ENCODE results near the gene SAYSD1.

SAYSD1 gene

GRCh38 chr6:39095578-39095977, 19.4 kb downstream of the SAYSD1 start:
- no peak overlapping the region for H3K18ac ChIP-seq (ENCODE audit: low read depth in 1 of 2, low read length in 2 of 2)

GRCh38 chr6:39093149-39093708, 21.8 kb downstream of the SAYSD1 start:
- no peak overlapping the region for H3K4me3 ChIP-seq (ENCODE audit: insufficient read depth in 1 of 2, low read depth in 1 of 2, low read length in 2 of 2)
- peaks cover 5 to 13% of the 10 kb centered on the region in 2 experiments for H3K27me3 ChIP-seq (ENCODE audit: control insufficient read depth in 1 of 2, insufficient read depth in 1 of 2, low read length in 2 of 2)
- no peak overlapping the region for H3K18ac ChIP-seq (ENCODE audit: low read depth in 1 of 2, low read length in 2 of 2)
- no peak overlapping the region for H3K4me2 ChIP-seq (ENCODE audit: low read length, poor library complexity, severe bottlenecking)
- no peak overlapping the region for H2BK120ac ChIP-seq (ENCODE audit: low read depth, low read length)
- no peak overlapping the region for H3K9ac ChIP-seq (ENCODE audit: low read length)
- H4K8ac ChIP-seq (ENCODE audit: low read length) = no peak overlapping the region
- no peak overlapping the region for H3K14ac ChIP-seq (ENCODE audit: low read length in 2 of 2)
- no peak overlapping the region for H2BK5ac ChIP-seq (ENCODE audit: low read depth, low read length, poor library complexity, severe bottlenecking)
- H3K4ac ChIP-seq (ENCODE audit: low read depth in 1 of 2, low read length in 2 of 2) = no peak overlapping the region
- H3K4me1 ChIP-seq (ENCODE audit: control insufficient read depth, insufficient read depth, low read depth, low read length) = no peaks in the 10 kb centered on the region
- DNase-seq = no peak
- no peak overlapping the region for H2AFZ ChIP-seq (ENCODE audit: low read depth, low read length)
- H4K91ac ChIP-seq (ENCODE audit: low read length) = no peak overlapping the region
- H3K27ac ChIP-seq (ENCODE audit: low read length, poor library complexity, severe bottlenecking) = no peak overlapping the region
- H2AK5ac ChIP-seq (ENCODE audit: low read length, severe bottlenecking) = no peak overlapping the region
- no peak overlapping the region for H2BK15ac ChIP-seq (ENCODE audit: low read depth, poor library complexity, severe bottlenecking)
- WGBS = 100% methylated on average over 4 of the region's 4 CpGs
- no peaks in the 10 kb centered on the region for H3K79me1 ChIP-seq (replicated peaks; ENCODE audit: low read length, poor library complexity, severe bottlenecking)
- H2BK12ac ChIP-seq (ENCODE audit: low read length in 2 of 2) = no peak overlapping the region
- H3K36me3 ChIP-seq (ENCODE audit: control insufficient read depth in 1 of 2, insufficient read depth in 2 of 2, low read depth in 1 of 2, low read length in 2 of 2) = no peaks in the 10 kb centered on the region
- H3K23ac ChIP-seq (ENCODE audit: low read length in 2 of 2) = no peak overlapping the region
- H3K9me3 ChIP-seq (ENCODE audit: control insufficient read depth, low read length) = no peaks in the 10 kb centered on the region

More at GRCh38 chr6:39095578-39095977, 19.4 kb downstream of the SAYSD1 start:
- H2BK15ac ChIP-seq (ENCODE audit: low read depth, poor library complexity, severe bottlenecking) = no peak overlapping the region
- H2AK5ac ChIP-seq (ENCODE audit: low read length, severe bottlenecking) = no peak overlapping the region
- H2BK12ac ChIP-seq (ENCODE audit: low read length in 2 of 2) = no peak overlapping the region
- H3K4ac ChIP-seq (ENCODE audit: low read depth in 1 of 2, low read length in 2 of 2) = no peak overlapping the region
- no peak overlapping the region for H3K23ac ChIP-seq (ENCODE audit: low read length in 2 of 2)
- no peaks in the 10 kb centered on the region for H3K36me3 ChIP-seq (ENCODE audit: control insufficient read depth in 1 of 2, insufficient read depth in 2 of 2, low read depth in 1 of 2, low read length in 2 of 2)
- H3K4me1 ChIP-seq (ENCODE audit: control insufficient read depth, insufficient read depth, low read depth, low read length) = no peaks in the 10 kb centered on the region
- H3K27ac ChIP-seq (ENCODE audit: low read length, poor library complexity, severe bottlenecking) = no peak overlapping the region
- H3K14ac ChIP-seq (ENCODE audit: low read length in 2 of 2) = no peak overlapping the region
- no peak overlapping the region for H2BK120ac ChIP-seq (ENCODE audit: low read depth, low read length)
- no peak for DNase-seq
- H4K8ac ChIP-seq (ENCODE audit: low read length) = no peak overlapping the region
- no peaks in the 10 kb centered on the region for H3K79me1 ChIP-seq (replicated peaks; ENCODE audit: low read length, poor library complexity, severe bottlenecking)
- no peak overlapping the region for H2AFZ ChIP-seq (ENCODE audit: low read depth, low read length)
- no peak overlapping the region for H4K91ac ChIP-seq (ENCODE audit: low read length)
- no peak overlapping the region for H3K4me3 ChIP-seq (ENCODE audit: insufficient read depth in 1 of 2, low read depth in 1 of 2, low read length in 2 of 2)
- no peak overlapping the region for H3K4me2 ChIP-seq (ENCODE audit: low read length, poor library complexity, severe bottlenecking)
- H3K9me3 ChIP-seq (ENCODE audit: control insufficient read depth, low read length) = no peaks in the 10 kb centered on the region
- no peak overlapping the region for H3K9ac ChIP-seq (ENCODE audit: low read length)
- no peak overlapping the region for H2BK5ac ChIP-seq (ENCODE audit: low read depth, low read length, poor library complexity, severe bottlenecking)
- H3K27me3 ChIP-seq (ENCODE audit: control insufficient read depth in 1 of 2, insufficient read depth in 1 of 2, low read length in 2 of 2) = peaks cover 0 to under 1% of the 10 kb centered on the region in 2 experiments

- H4K91ac ChIP-seq (ENCODE audit: low read length) = no peak overlapping the region
- no peak overlapping the region for H2BK12ac ChIP-seq (ENCODE audit: low read length in 2 of 2)
- no peak overlapping the region for H3K4me2 ChIP-seq (ENCODE audit: low read length, poor library complexity, severe bottlenecking)
- no peaks in the 10 kb centered on the region for H3K4me1 ChIP-seq (ENCODE audit: control insufficient read depth, insufficient read depth, low read depth, low read length)
- H3K14ac ChIP-seq (ENCODE audit: low read length in 2 of 2) = no peak overlapping the region
- H3K4me3 ChIP-seq (ENCODE audit: insufficient read depth in 1 of 2, low read depth in 1 of 2, low read length in 2 of 2) = no peak overlapping the region
- no peak overlapping the region for H2BK5ac ChIP-seq (ENCODE audit: low read depth, low read length, poor library complexity, severe bottlenecking)
- H2BK15ac ChIP-seq (ENCODE audit: low read depth, poor library complexity, severe bottlenecking) = no peak overlapping the region
- no CpG with 5 or more reads among the region's 1 CpG for WGBS
- H4K8ac ChIP-seq (ENCODE audit: low read length) = no peak overlapping the region
- no peak overlapping the region for H3K4ac ChIP-seq (ENCODE audit: low read depth in 1 of 2, low read length in 2 of 2)
- H3K9me3 ChIP-seq (ENCODE audit: control insufficient read depth, low read length) = no peaks in the 10 kb centered on the region
- no peak overlapping the region for H3K18ac ChIP-seq (ENCODE audit: low read depth in 1 of 2, low read length in 2 of 2)
- no peak overlapping the region for H3K9ac ChIP-seq (ENCODE audit: low read length)
- H3K27ac ChIP-seq (ENCODE audit: low read length, poor library complexity, severe bottlenecking) = no peak overlapping the region
- H2AK5ac ChIP-seq (ENCODE audit: low read length, severe bottlenecking) = no peak overlapping the region
- peaks cover 5 to 23% of the 10 kb centered on the region in 2 experiments for H3K27me3 ChIP-seq (ENCODE audit: control insufficient read depth in 1 of 2, insufficient read depth in 1 of 2, low read length in 2 of 2)
- no peak overlapping the region for H2AFZ ChIP-seq (ENCODE audit: low read depth, low read length)
- H3K36me3 ChIP-seq (ENCODE audit: control insufficient read depth in 1 of 2, insufficient read depth in 2 of 2, low read depth in 1 of 2, low read length in 2 of 2) = no peaks in the 10 kb centered on the region
- H3K79me1 ChIP-seq (replicated peaks; ENCODE audit: low read length, poor library complexity, severe bottlenecking) = no peaks in the 10 kb centered on the region
- DNase-seq = no peak
- no peak overlapping the region for H3K23ac ChIP-seq (ENCODE audit: low read length in 2 of 2)
- no peak overlapping the region for H2BK120ac ChIP-seq (ENCODE audit: low read depth, low read length)
Measured at GRCh38 chr6:39092124-39092523, 22.9 kb downstream of the SAYSD1 start.

GRCh38 chr6:39091220-39091619, 23.8 kb downstream of the SAYSD1 start:
- H3K18ac ChIP-seq (ENCODE audit: low read depth in 1 of 2, low read length in 2 of 2) = no peak overlapping the region
- WGBS = 94% methylated on average over 4 of the region's 7 CpGs
- H3K27ac ChIP-seq (ENCODE audit: low read length, poor library complexity, severe bottlenecking) = no peak overlapping the region
- no peaks in the 10 kb centered on the region for H3K4me1 ChIP-seq (ENCODE audit: control insufficient read depth, insufficient read depth, low read depth, low read length)
- H2BK120ac ChIP-seq (ENCODE audit: low read depth, low read length) = no peak overlapping the region
- H2AFZ ChIP-seq (ENCODE audit: low read depth, low read length) = no peak overlapping the region
- H3K14ac ChIP-seq (ENCODE audit: low read length in 2 of 2) = no peak overlapping the region
- H2BK5ac ChIP-seq (ENCODE audit: low read depth, low read length, poor library complexity, severe bottlenecking) = no peak overlapping the region
- no peak overlapping the region for H3K23ac ChIP-seq (ENCODE audit: low read length in 2 of 2)
- no peaks in the 10 kb centered on the region for H3K79me1 ChIP-seq (replicated peaks; ENCODE audit: low read length, poor library complexity, severe bottlenecking)
- H3K4me2 ChIP-seq (ENCODE audit: low read length, poor library complexity, severe bottlenecking) = no peak overlapping the region
- H3K9me3 ChIP-seq (ENCODE audit: control insufficient read depth, low read length) = no peaks in the 10 kb centered on the region
- no peak overlapping the region for H3K4me3 ChIP-seq (ENCODE audit: insufficient read depth in 1 of 2, low read depth in 1 of 2, low read length in 2 of 2)
- H2AK5ac ChIP-seq (ENCODE audit: low read length, severe bottlenecking) = no peak overlapping the region
- DNase-seq = no peak
- H4K91ac ChIP-seq (ENCODE audit: low read length) = no peak overlapping the region
- no peak overlapping the region for H4K8ac ChIP-seq (ENCODE audit: low read length)
- H2BK15ac ChIP-seq (ENCODE audit: low read depth, poor library complexity, severe bottlenecking) = no peak overlapping the region
- no peak overlapping the region for H3K9ac ChIP-seq (ENCODE audit: low read length)
- H3K27me3 ChIP-seq (ENCODE audit: control insufficient read depth in 1 of 2, insufficient read depth in 1 of 2, low read length in 2 of 2) = peaks cover 5 to 32% of the 10 kb centered on the region in 2 experiments
- no peak overlapping the region for H3K4ac ChIP-seq (ENCODE audit: low read depth in 1 of 2, low read length in 2 of 2)
- no peak overlapping the region for H2BK12ac ChIP-seq (ENCODE audit: low read length in 2 of 2)
- H3K36me3 ChIP-seq (ENCODE audit: control insufficient read depth in 1 of 2, insufficient read depth in 2 of 2, low read depth in 1 of 2, low read length in 2 of 2) = no peaks in the 10 kb centered on the region
